C4-2B (cell line): ENCODE measurements around the gene CLSTN2.
A peak's percentile ranks its signal among the peaks of the same experiment; 100 is the strongest.

ENCODE experiments used
- H3K27ac ChIP-seq: fragments of 450-650 bp; 2 replicates; pipeline ENCODE4 v1.5.1; 2017
- ZFX ChIP-seq: fragments of 450-650 bp; IDR thresholded peaks from 2 replicates; pipeline ENCODE4 v1.6.1; 2017
- TF ChIP-seq, protein P1 (sequence below): fragments of 450-650 bp; conservative IDR thresholded peaks from 2 replicates; pipeline ENCODE4 v1.5.1; 2017; ENCODE audit warnings: mild to moderate bottlenecking

The CLSTN2 gene

DNA sequence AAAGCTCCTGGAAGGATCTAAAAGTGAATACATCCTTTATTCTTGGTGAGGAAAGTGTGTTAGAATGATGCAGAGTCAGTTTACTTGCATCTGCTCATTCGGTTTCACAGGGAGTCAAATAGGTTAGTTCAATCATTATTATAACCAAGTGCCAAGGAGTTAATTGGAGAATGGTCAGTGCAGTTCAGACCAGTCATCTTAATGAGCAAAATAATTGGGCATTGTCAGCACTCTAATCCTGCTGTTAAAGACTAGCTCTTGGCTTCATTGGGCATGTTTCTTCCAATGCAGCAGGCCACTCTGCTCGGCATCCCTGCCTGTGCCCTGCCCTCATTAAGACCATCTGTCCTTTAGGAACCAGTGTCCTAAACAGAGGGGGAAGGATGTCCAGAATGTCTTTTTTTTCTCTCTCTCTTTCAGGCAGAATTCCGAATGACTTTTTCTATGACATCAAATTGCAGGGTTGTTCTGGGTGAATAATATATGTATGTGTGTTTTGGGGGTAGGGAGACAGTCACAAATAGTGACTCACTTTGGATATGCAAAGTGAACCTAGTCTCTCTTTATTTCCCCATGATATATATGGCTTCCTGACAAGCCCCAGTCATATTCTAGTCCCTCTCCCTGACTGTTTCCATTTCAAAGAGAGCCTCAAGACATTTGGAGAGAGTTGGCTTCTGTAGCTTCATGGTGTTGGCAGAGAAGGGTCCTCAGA, 537.5 kb downstream of the CLSTN2 start:
- H3K27ac ChIP-seq: no peak overlapping the region
- no peak for TF ChIP-seq ZFX
- TF ChIP-seq, protein P1, sequence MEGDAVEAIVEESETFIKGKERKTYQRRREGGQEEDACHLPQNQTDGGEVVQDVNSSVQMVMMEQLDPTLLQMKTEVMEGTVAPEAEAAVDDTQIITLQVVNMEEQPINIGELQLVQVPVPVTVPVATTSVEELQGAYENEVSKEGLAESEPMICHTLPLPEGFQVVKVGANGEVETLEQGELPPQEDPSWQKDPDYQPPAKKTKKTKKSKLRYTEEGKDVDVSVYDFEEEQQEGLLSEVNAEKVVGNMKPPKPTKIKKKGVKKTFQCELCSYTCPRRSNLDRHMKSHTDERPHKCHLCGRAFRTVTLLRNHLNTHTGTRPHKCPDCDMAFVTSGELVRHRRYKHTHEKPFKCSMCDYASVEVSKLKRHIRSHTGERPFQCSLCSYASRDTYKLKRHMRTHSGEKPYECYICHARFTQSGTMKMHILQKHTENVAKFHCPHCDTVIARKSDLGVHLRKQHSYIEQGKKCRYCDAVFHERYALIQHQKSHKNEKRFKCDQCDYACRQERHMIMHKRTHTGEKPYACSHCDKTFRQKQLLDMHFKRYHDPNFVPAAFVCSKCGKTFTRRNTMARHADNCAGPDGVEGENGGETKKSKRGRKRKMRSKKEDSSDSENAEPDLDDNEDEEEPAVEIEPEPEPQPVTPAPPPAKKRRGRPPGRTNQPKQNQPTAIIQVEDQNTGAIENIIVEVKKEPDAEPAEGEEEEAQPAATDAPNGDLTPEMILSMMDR: no peak

DNA sequence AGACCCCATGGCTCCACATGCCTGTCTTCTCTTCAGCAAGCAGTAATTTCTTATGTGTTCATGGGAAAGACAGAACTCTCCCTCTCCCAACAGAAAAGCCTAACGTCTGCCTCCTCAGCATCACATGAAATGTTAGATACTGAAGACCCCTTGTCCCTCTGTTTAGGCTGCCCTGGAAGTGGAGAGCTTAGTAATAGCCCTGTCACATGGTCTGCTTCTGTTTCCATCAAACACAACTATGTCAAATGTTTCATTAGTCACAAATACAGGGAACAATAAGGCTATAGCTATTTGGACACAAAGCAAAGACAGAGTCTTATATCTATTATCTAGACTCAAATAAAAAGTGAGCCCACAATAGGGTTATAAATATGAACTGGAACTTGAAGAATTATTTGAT, 552.6 kb downstream of the CLSTN2 start:
- TF ChIP-seq, protein P1: no peak
- no peak for TF ChIP-seq ZFX
- H3K27ac ChIP-seq: no peak overlapping the region

DNA sequence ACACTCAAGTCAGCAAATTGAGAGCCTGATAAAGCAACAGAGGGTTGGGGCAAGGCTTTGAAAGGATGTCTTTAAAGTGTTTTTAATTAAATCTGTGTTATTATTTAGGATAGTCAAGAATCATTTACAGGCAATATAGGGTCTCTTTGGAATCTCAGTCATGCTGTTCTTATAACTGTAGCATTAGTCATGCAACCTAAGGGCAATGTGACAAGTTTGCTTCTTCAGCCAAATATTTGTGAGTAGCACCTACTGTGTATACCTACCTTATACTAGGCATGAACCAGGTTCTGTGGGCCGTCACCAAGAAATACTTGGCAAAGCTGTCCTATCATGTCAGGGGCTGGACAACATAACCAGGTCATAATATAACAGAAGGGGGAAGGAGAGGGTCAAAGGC, 558.3 kb downstream of the CLSTN2 start:
- no peak overlapping the region for H3K27ac ChIP-seq
- no peak for TF ChIP-seq ZFX

GRCh38 chr3:140494970-140495369, 560.0 kb downstream of the CLSTN2 start:
- TF ChIP-seq ZFX: no peak
- TF ChIP-seq, protein P1: no peak
- H3K27ac ChIP-seq: no peak overlapping the region

DNA sequence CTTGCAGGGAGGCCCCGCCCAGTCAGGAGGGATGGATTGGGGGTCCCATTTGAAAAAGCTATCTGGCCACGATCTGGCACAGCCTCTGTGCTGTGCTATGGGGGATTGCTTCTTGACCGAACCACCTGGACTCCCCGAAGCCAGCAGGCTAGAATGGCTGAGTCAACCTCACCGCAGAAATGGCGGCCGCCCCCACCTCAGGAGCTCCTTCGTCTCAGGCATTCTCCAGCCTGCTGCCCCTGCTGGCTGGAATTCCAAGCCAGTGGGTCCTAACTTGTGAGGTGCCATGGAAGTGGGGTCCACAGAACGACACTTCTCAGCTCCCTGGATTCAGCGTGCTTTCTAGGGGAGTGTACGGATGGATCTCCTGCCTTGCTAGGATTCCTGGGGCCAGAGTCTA, 562.3 kb downstream of the CLSTN2 start:
- TF ChIP-seq ZFX: no peak
- no peak overlapping the region for H3K27ac ChIP-seq

DNA sequence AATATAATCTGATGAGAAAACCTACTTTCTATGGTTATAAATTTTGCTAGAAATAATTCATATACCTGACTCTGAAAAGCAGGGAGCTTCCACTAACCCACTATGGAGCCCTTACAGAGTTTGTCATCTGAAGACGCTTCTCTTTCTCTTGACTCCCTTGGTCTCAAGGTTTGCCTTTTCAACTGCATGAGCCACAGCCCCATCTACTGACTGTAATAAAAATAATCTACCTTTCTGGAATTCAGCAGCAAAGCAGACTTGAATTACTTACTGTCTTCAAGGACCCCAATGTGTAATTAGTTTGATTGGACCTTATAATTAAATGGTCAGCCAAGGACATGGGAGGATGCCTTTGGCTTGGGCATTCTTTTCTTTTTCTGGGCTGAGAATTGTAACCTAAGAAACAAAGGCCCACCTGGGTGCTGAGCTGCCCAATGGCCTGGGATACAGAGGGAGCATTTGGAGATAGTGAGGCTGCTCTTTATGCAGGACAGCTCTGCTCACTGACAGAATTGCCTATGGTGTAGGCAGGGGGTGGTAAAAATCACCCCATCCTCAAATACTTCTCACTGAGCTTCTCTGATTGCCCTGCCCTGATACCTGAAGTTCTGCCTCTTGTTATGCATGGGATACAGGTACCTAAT, 564.3 kb downstream of the CLSTN2 start:
- no peak for TF ChIP-seq ZFX
- TF ChIP-seq, protein P1: peak; percentile 73

DNA sequence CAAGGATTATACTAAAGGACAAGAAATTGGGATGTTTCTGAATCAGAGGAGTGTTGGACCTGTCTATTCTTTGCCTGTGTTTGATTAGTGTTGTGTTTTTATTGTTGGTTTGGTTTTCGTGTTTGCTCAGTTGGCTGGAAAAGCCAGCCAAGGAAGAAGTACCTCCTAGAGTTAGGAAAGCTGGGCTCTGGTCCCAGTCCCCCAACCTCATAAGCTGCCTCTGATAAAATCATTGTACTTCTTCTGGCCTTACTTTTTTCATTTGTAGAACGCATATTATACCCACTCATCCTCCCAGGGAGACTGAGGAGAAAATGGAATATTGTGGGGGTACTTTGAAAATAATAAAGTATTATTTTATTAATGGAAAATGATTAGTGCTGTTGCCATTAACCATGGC, 565.5 kb downstream of the CLSTN2 start:
- no peak overlapping the region for H3K27ac ChIP-seq
- TF ChIP-seq, protein P1: no peak
- TF ChIP-seq ZFX: no peak

More for the DNA sequence above, 564.3 kb downstream of the CLSTN2 start:
- H3K27ac ChIP-seq: peak overlapping the region; percentile 5; the same call in 1 of the 2 replicates

GRCh38 chr3:140501061-140501769, 566.2 kb downstream of the CLSTN2 start:
- no peak for TF ChIP-seq ZFX
- TF ChIP-seq, protein P1: no peak
- peak overlapping the region; percentile 9; the same call in 1 of the 2 replicates for H3K27ac ChIP-seq
